Endothelial cell of umbilical vein (primary cell): ENCODE results near the gene NRARP. TPM values are rescaled to one million over a fixed set of nuclear protein-coding genes. Genes with fewer than 3 reads are reported as not detected.

ENCODE experiments used
- BruUV-seq: library from RNA; stranded (reverse); fragments of 400-500 nt; replicated peaks from 2 replicates; lab custom pipeline; 2021; lab: Mats Ljungman, UMichigan
- CTCF ChIA-PET: fragments of 300-600, 350-600 bp; sonication (Branson Sonifier 250); formaldehyde crosslinking; loops from one replicate; lab custom pipeline; 2021; ENCODE audit warnings: antibody characterized with exemption, inconsistent platforms; lab: Charles Lee
- POLR2A ChIA-PET: fragments of 300-600, 350-600 bp; sonication (Branson Sonifier 250); formaldehyde crosslinking; loops from one replicate; lab custom pipeline; 2021; ENCODE audit warnings: antibody characterized with exemption, inconsistent platforms; lab: Charles Lee
- DNase-seq: peaks from one replicate; pipeline ENCODE4 v3.0.0-alpha.2; 2011; ENCODE audit warnings: low read depth, low spot score
- FAIRE-seq: peaks from 2 replicates; lab custom pipeline; 2011; peaks lifted over from hg19 to GRCh38; lab: Jason Lieb, UNC
- H2AFZ ChIP-seq: 2 replicates; pipeline ENCODE4 v1.6.0; 2012; ENCODE audit warnings: low read depth, low read length, control low read depth, inconsistent platforms
- H3K27ac ChIP-seq: 2 replicates; pipeline ENCODE4 v1.5.1; 2011; ENCODE audit warnings: low read depth, mild to moderate bottlenecking, control low read depth, low read length, moderate library complexity; ENCODE audit not compliant: insufficient read depth
- H3K27me3 ChIP-seq, 2 experiments: 2 replicates each; pipeline versions ENCODE4 v1.6.0 to v1.6.1; 2011; ENCODE audit warnings: low read length in 2 of 2, mixed read lengths in 1 of 2; ENCODE audit not compliant: control insufficient read depth in 2 of 2, insufficient read depth in 2 of 2
- H3K36me3 ChIP-seq, 2 experiments: 2 replicates in 1 of 2; 3 replicates in 1 of 2; pipeline ENCODE4 v1.5.1; 2011; ENCODE audit warnings: low read length in 2 of 2, mild to moderate bottlenecking in 1 of 2, moderate library complexity in 1 of 2; ENCODE audit not compliant: control insufficient read depth in 2 of 2, insufficient read depth in 2 of 2; ENCODE audit errors: extremely low read depth in 1 of 2
- H3K4me1 ChIP-seq: 3 replicates; pipeline ENCODE4 v1.5.1; 2011; ENCODE audit warnings: mild to moderate bottlenecking, low read length; ENCODE audit not compliant: control insufficient read depth, insufficient read depth; ENCODE audit errors: extremely low read depth
- H3K4me2 ChIP-seq: 2 replicates; pipeline ENCODE4 v1.6.1; 2011; ENCODE audit warnings: low read length, control low read depth, mixed read lengths; ENCODE audit not compliant: insufficient read depth
- H3K4me3 ChIP-seq, 3 experiments: fragments of 200-600 bp in 1 of 3; sonication (generic), shearing (Covaris generic) in 1 of 3; replicated peaks in 1 of 3; 2 replicates each; pipeline ENCODE4 v1.5.1; 2011 to 2016; ENCODE audit warnings: control low read depth in 3 of 3, low read length in 3 of 3, mild to moderate bottlenecking in 2 of 3, inconsistent platforms in 1 of 3, low read depth in 1 of 3, moderate library complexity in 1 of 3; ENCODE audit not compliant: insufficient read depth in 1 of 3
- H3K79me2 ChIP-seq: 2 replicates; pipeline ENCODE4 v1.6.0; 2012; ENCODE audit warnings: low read length, inconsistent platforms; ENCODE audit not compliant: control insufficient read depth, insufficient read depth
- H3K9ac ChIP-seq: replicated peaks from 2 replicates; pipeline ENCODE3; 2011; ENCODE audit warnings: low read length, control low read depth; ENCODE audit not compliant: insufficient read depth; ENCODE audit errors: extremely low read depth
- H3K9me1 ChIP-seq: replicated peaks from 3 replicates; pipeline ENCODE4 v1.6.0; 2011; ENCODE audit warnings: mild to moderate bottlenecking, low read length; ENCODE audit not compliant: control insufficient read depth, insufficient read depth; ENCODE audit errors: extremely low read depth
- H3K9me3 ChIP-seq: replicated peaks from 2 replicates; pipeline ENCODE4 v1.5.1; 2012; ENCODE audit warnings: low read length, inconsistent platforms; ENCODE audit not compliant: control insufficient read depth, insufficient read depth
- H4K20me1 ChIP-seq: replicated peaks from 2 replicates; pipeline ENCODE3; 2011; ENCODE audit warnings: mild to moderate bottlenecking, low read length; ENCODE audit not compliant: control insufficient read depth, insufficient read depth; ENCODE audit errors: extremely low read depth
- FOS ChIP-seq: IDR thresholded peaks from 2 replicates; pipeline ENCODE4 v1.6.1; 2011; ENCODE audit warnings: mild to moderate bottlenecking, low read length, moderate library complexity, borderline replicate concordance; ENCODE audit not compliant: insufficient read depth
- GATA2 ChIP-seq: IDR thresholded peaks from 2 replicates; pipeline ENCODE4 v1.7.0; 2011; ENCODE audit warnings: low read depth, mild to moderate bottlenecking, moderate library complexity, mixed read lengths, low read length; ENCODE audit not compliant: insufficient read length, insufficient read depth
- MYC ChIP-seq: IDR thresholded peaks from one replicate; pipeline ENCODE4 v1.6.1; 2011; ENCODE audit warnings: mild to moderate bottlenecking, low read depth, low read length
- POLR2A ChIP-seq: IDR thresholded peaks from 2 replicates; pipeline ENCODE4 v1.6.1; 2012; ENCODE audit warnings: low read depth, mild to moderate bottlenecking, control low read depth, low read length
- POLR2AphosphoS5 ChIP-seq: IDR thresholded peaks from 2 replicates; pipeline ENCODE4 v1.6.1; 2012; ENCODE audit warnings: low read depth, mild to moderate bottlenecking, control low read depth, low read length, moderate library complexity; ENCODE audit not compliant: insufficient read depth
- dilution Hi-C: fragments of 300-500 bp; cut with MboI; formaldehyde crosslinking; loops from one replicate; pipeline ENCODE4 v1.15.0; 2019; ENCODE audit warnings: low sequenced_read_pairs; ENCODE audit not compliant: extremely low pct_ligation_motif_present
- intact Hi-C: fragments of 100-400 bp; cut with micrococcal nuclease; formaldehyde crosslinking; loops from one replicate; pipeline ENCODE4 v1.10.0; 2022
- polyA plus RNA-seq, 4 experiments: library from polyadenylated mRNA; depleted of rRNA in 3 of 4; stranded (reverse) in 3 of 4; unstranded in 1 of 4; fragments of >200 nt; gene quantifications; 2 replicates each; pipeline versions ENCODE4 v1.2.1 to v1.2.3, GENCODE V29; 2011 to 2012; ENCODE audit warnings: missing spikeins in 1 of 4
- total RNA-seq: library from RNA; stranded (reverse); gene quantifications from 2 replicates; pipeline ENCODE4 v1.2.3, GENCODE V29; 2021

NRARP gene
- total and polyA plus RNA-seq, 2 donors (not counting 3 experiments of a cell fraction or from before 2014, with no cell fraction given): 50.0 to 72.9 TPM

DNA sequence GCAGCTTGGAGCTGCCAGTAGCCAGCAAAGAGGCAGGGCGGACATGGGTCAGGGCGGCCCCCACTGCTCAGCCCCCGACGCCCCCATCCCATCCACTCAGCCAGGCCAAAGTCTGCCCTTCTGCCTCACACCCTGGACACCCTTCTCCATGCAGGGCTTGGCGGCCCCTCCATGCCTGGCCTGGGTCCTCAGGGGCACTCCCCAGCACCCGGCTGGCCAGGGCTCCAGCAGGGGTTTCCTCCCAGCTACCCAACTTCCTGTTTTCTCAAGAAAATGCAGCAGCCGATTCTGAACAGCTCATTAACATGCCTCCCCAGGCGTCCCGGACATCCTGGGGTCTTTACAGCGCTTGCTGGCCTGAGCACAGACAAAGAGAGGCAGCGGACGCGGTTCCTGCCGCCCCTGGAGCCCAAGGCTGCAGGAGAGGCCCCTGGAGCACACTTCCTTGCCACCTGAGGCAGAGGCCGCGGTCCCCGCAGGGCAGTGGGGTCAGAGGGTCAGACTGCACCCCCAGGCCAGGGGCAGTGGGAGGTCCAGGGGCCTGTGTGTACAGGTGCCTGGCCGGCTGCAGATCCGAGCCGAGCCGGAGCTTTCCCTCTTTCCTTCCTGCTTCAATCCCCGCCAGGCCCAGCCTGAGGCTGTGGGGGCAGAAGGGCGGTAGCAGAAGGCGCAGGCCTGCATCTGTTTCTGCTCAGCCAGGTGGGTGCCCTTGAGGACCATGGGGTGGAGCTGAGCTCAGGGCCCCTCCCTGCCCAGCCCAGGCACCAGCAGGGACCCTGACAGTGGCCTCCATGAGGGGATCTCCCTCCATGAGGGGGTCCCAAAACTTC, 18.7 kb upstream of the NRARP start:
- dilution Hi-C loops: no loop called here
- H3K4me2 ChIP-seq: peak overlapping the region; percentile 8
- no peak overlapping the region for H3K4me3 ChIP-seq
- H3K36me3 ChIP-seq: no peaks in the 10 kb centered on the region
- no peaks in the 10 kb centered on the region for H3K79me2 ChIP-seq
- no peaks in the 10 kb centered on the region for H4K20me1 ChIP-seq
- H3K9ac ChIP-seq: peak overlapping the region; percentile 58
- ChIA-PET POLR2A (interaction anchor here (0.8 to 1.4 kb wide), 4 partner anchors 15 to 19 kb away, joined by 3 to 6 read pairs (median 5); partner anchors contain the start of gene NRARP), CTCF (interaction anchor here (0.7 to 3.2 kb wide), 9 partner anchors 11 to 214 kb away, joined by 3 to 33 read pairs (median 4); partner anchors contain the start of gene NRARP)
- DNase-seq: peak; percentile 92
- TF ChIP-seq FOS (peak; percentile 12), MYC (no peak), POLR2AphosphoS5 (peak; percentile 70), GATA2 (no peak), POLR2A (no peak)
- no peaks in the 10 kb centered on the region for H3K9me3 ChIP-seq
- intact Hi-C loops: loop anchor here (1.0 kb wide), 3 partner anchors 15 to 33 kb away; no protein-coding TSS in a partner anchor
- H2AFZ ChIP-seq: peak overlapping the region; percentile 78
- H3K27me3 ChIP-seq: no peaks in the 10 kb centered on the region
- peak; percentile 93 for FAIRE-seq
- BruUV-seq: no TSS peak
- peaks cover 23% of the 10 kb centered on the region for H3K4me1 ChIP-seq
- no peaks in the 10 kb centered on the region for H3K9me1 ChIP-seq
- peak overlapping the region; percentile 83 for H3K27ac ChIP-seq
